HG03095 (cell line): Measurements from ENCODE around the gene DNAJC5.
"Not testable (repeated sequence)": the region's sequence is repeated elsewhere in the genome, so short reads cannot be mapped to it uniquely, and the experiment has no call there.

Experiments
- ATAC-seq: cut with Tn5 transposase; IDR thresholded peaks from one replicate; pipeline ENCODE4 v1.9.1; 2021; ENCODE audit warnings: moderate library complexity; ENCODE audit not compliant: unreplicated experiment

The DNAJC5 gene

GRCh38 chr20:63966172-63966943 is 71.4 kb downstream of the DNAJC5 start:
- no peak for ATAC-seq

- no peak for ATAC-seq
Observed at GRCh38 chr20:63966944-63967322, 72.0 kb downstream of the DNAJC5 start.

- no peak for ATAC-seq
Observed at GRCh38 chr20:63967330-63968135, 72.6 kb downstream of the DNAJC5 start.

- ATAC-seq, result no peak
Observed at GRCh38 chr20:63968136-63968927, 73.4 kb downstream of the DNAJC5 start.

GRCh38 chr20:63968928-63969760 is 74.2 kb downstream of the DNAJC5 start:
- no peak for ATAC-seq

GRCh38 chr20:63969838-63970713 is 75.2 kb downstream of the DNAJC5 start, which contains the start of gene ZNF512B:
TSS of gene ZNF512B (minus strand) at chr20:63969930. CDS start at chr20:63967950, 1,980 bp downstream.
- no peak for ATAC-seq

GRCh38 chr20:63970714-63971431 is 75.9 kb downstream of the DNAJC5 start:
- ATAC-seq, result no peak

GRCh38 chr20:63971960-63972311 is 77.0 kb downstream of the DNAJC5 start:
- not testable (repeated sequence) for ATAC-seq

- ATAC-seq, result no peak
Observed at GRCh38 chr20:63972312-63973159, 77.6 kb downstream of the DNAJC5 start.

- ATAC-seq, result no peak
Observed at GRCh38 chr20:63973160-63973479, 78.2 kb downstream of the DNAJC5 start.

GRCh38 chr20:63973636-63974401 is 78.9 kb downstream of the DNAJC5 start:
- peak; percentile 36 for ATAC-seq

GRCh38 chr20:63974402-63975200 is 79.7 kb downstream of the DNAJC5 start:
- no peak for ATAC-seq

- not testable (repeated sequence) for ATAC-seq
Observed at GRCh38 chr20:63976511-63976910, 81.6 kb downstream of the DNAJC5 start.

- ATAC-seq, result no peak
Observed at GRCh38 chr20:63976980-63977738, 82.2 kb downstream of the DNAJC5 start.

GRCh38 chr20:63977739-63978276 is 82.9 kb downstream of the DNAJC5 start:
- ATAC-seq, result no peak
